Right lung (tissue), 5 donors: ENCODE data around the gene MED29. TPM values are rescaled to one million over a fixed set of nuclear protein-coding genes. Genes with fewer than 3 reads are reported as not detected.

ENCODE experiments used
- polyA plus RNA-seq, 5 donors: library from polyadenylated mRNA; unstranded; fragments of 120-200 nt; gene quantifications; one replicate each; pipeline versions ENCODE4 v1.2.1 to v1.2.3, GENCODE V29; 2013; ENCODE audit warnings: inconsistent platforms in 1 of 5, low replicate concordance in 1 of 5; ENCODE audit not compliant: insufficient read length in 5 of 5, insufficient read depth in 1 of 5

Gene MED29
- polyA plus RNA-seq, 5 donors: 32.9 to 45.0 (median 34.4) TPM

Other genes with a start within 250 kb of the MED29 start
- under 1 TPM; 0.09 to 0.29 (median 0.21) TPM for gene NCCRP1, start 194.4 kb upstream of the MED29 start, polyA plus RNA-seq
- gene SYCN, start 187.1 kb upstream of the MED29 start, polyA plus RNA-seq: not detected
- gene IFNL3, start 146.4 kb upstream of the MED29 start, polyA plus RNA-seq: not detected
- not detected for gene IFNL4, start 142.5 kb upstream of the MED29 start, polyA plus RNA-seq
- gene IFNL2, start 123.0 kb upstream of the MED29 start, polyA plus RNA-seq: not detected
- not detected for gene IFNL1, start 95.0 kb upstream of the MED29 start, polyA plus RNA-seq
- gene LRFN1, start 70.5 kb upstream of the MED29 start, polyA plus RNA-seq: 1 to 10 TPM; 1.3 to 3.3 (median 2.1) TPM
- 10 to 100 TPM; 42.5 to 54.5 (median 50.2) TPM for gene GMFG, start 55.3 kb upstream of the MED29 start, polyA plus RNA-seq
- gene SAMD4B, start 49.0 kb upstream of the MED29 start, polyA plus RNA-seq: 100 to 1,000 TPM in 3 of 5 donors, 10 to 100 TPM in 2; 79.7 to 128 (median 117) TPM
- 10 to 100 TPM; 57.7 to 71.1 (median 69.7) TPM for gene PAF1, start 272 bp upstream of the MED29 start, polyA plus RNA-seq
- gene ZFP36, start 15.5 kb downstream of the MED29 start, polyA plus RNA-seq: 100 to 1,000 TPM in 1 of 5 donors, 10 to 100 TPM in 4; 36.6 to 122 (median 82.1) TPM
- 10 to 100 TPM; 75.8 to 98.2 (median 89.8) TPM for gene PLEKHG2, start 21.3 kb downstream of the MED29 start, polyA plus RNA-seq
- gene RPS16, start 44.6 kb downstream of the MED29 start, polyA plus RNA-seq: 1,000 to 10,000 TPM; 1,340 to 2,075 (median 1,433) TPM
- 100 to 1,000 TPM; 112 to 153 (median 126) TPM for gene SUPT5H, start 54.2 kb downstream of the MED29 start, polyA plus RNA-seq
- gene TIMM50, start 89.5 kb downstream of the MED29 start, polyA plus RNA-seq: 10 to 100 TPM; 57.7 to 81.3 (median 69.1) TPM
- under 1 TPM; 0.18 to 0.59 (median 0.43) TPM for gene DLL3, start 107.6 kb downstream of the MED29 start, polyA plus RNA-seq
- gene SELENOV, start 123.8 kb downstream of the MED29 start, polyA plus RNA-seq: under 1 TPM in 4 of 5 donors, not detected in 1; 0.25 to 0.51 (median 0.42) TPM
- gene EID2B, start 141.5 kb downstream of the MED29 start, polyA plus RNA-seq: 1 to 10 TPM; 4.1 to 5.4 (median 4.6) TPM
- 10 to 100 TPM; 11.7 to 17.9 (median 15.9) TPM for gene EID2, start 148.8 kb downstream of the MED29 start, polyA plus RNA-seq
- not detected for gene LGALS13, start 211.1 kb downstream of the MED29 start, polyA plus RNA-seq